ENCODE results near the gene ANKRD44.

ANKRD44 gene

GRCh38 chr2:196974970-196975369 is 335.6 kb downstream of the ANKRD44 start:
- no peak for DNase-seq

GRCh38 chr2:196971574-196972279 is 338.9 kb downstream of the ANKRD44 start:
- DNase-seq = no peak

DNA sequence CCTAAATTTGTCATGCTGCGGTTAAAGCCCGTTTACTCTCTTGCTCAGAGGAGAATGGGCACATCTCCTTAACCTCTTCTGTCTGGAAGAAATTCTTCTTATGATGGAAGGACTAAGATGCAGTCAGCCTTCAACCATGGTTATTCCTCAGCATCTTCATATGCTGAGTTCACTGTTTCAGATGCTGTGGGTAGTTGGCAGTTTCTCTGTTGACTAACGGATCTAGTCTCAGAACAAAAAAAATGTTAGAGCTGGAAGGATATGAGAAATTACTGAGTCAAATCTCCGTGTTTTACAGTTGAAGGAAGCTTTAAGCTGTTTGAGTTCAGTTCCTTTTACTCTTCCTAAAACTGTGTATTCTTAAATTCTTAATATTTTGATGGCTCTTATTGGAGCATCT is 340.5 kb downstream of the ANKRD44 start:
- no peak for DNase-seq

DNA sequence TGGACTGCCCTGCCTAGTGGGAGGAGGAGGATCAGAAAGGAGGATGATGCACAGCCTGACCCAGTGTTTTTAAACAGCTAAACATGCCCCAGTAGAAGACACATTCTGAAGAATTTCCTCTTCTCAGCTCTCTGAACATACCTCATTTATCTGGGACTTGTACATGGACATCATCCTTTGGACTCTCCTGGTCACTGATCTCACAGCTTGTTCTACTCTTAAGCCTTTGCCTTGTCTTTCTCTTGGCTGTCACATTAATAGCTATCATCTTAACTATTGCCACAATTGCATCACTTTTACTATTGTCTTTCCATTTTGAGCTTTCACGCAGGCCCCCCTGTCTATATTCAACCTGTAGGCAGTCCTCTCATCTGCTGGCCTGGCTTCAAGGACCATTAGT is 342.1 kb downstream of the ANKRD44 start:
- no peak for DNase-seq

- DNase-seq = no peak
These were observed 342.8 kb downstream of the ANKRD44 start for GRCh38 chr2:196967775-196968174.

- DNase-seq = no peak
These were observed 343.5 kb downstream of the ANKRD44 start for GRCh38 chr2:196967116-196967515.

DNA sequence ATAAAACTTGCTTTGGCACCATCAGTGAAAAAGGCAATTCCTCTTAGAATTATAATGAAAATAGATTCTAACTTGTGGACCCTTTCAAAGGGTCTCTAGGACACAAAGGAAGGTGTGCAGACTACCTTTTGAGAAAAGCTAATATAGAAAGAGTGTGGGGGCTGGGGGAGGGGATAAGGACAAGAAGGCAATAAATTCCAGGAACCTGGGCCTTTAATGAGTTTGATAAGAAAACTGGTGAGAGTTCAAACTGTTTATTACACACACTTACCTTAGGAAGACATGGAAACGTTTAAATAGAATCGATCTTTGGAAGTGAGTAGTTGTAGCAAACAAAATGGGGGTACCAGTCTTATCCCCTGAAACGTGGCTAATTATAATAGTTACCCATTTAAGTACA is 344.5 kb downstream of the ANKRD44 start:
- no peak for DNase-seq

DNA sequence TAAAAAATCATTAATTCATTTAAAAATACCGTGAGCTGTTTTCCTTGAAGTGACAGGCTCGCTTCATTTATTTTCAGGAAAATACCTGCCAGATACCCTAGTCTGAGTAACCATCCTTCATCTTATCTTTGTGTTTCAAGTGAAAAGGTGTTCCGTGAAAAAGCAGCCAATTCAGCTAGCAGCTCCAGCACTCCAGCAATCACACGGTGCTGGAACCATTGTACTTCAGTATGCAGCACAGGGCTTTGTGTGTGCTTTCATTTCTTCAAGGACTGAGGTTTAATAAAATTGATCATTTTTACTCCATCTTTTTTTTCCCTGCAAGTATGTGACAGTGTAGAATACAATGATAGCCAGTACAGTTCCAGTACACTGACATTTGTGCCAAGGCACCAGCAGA is 344.9 kb downstream of the ANKRD44 start:
- no peak for DNase-seq

DNA sequence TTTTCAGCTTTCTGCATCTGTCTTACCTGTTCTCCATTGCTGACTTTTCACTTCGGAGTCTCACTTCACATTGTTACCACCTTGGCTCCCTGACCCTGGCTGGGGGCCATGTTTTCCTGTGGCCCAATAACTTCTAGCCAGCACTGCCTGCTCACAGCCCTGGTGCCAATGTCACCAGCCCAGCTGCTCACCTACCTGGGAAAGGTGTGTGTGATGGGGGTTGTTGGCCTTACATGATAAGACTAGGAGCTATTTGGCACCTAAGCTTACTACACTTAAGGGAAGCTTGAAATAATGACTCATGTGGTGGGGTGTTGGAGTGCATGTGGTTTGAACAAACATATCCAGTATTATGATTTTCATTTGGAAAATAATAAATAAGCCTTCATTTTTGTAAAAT is 346.6 kb downstream of the ANKRD44 start:
- DNase-seq = no peak

DNA sequence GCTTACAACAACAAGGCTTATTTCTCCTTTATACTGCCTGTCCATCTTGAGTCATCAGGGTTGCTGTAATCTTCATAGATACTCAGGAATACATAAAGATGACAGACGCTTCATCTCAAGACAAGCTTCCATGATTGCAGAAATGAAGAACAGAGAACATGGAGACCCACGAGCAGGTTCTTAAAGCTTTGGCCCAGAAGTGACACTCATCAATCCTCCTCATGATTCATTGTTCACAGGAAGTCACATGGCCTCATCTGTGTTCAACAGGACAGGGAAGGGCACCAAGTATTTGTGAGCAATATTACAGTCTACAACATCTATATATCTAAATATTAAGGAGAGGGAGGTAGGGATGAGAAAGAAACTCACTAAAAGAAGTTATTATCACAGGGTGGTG is 347.5 kb downstream of the ANKRD44 start:
- no peak for DNase-seq

DNA sequence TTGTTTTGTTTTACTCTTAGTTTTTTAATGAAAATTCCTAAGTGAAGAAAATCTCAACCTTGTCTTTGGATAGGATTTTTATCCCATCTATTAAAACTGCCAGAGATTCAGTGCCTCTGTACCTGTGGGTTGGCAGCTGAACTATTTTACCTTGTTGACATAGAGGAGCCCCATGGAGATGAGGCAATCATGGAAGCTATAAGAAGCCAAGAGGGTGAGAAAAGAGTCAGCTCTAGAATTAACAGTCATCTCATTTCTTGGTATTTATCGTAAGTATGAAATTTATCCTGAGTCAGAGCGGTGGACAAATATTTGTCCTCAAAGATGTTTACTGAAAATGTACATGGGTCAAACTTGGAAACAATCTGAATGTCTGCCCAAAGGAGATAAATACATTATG is 348.3 kb downstream of the ANKRD44 start:
- DNase-seq = no peak

- no peak for DNase-seq
These were observed 348.7 kb downstream of the ANKRD44 start for GRCh38 chr2:196961889-196962288.

DNA sequence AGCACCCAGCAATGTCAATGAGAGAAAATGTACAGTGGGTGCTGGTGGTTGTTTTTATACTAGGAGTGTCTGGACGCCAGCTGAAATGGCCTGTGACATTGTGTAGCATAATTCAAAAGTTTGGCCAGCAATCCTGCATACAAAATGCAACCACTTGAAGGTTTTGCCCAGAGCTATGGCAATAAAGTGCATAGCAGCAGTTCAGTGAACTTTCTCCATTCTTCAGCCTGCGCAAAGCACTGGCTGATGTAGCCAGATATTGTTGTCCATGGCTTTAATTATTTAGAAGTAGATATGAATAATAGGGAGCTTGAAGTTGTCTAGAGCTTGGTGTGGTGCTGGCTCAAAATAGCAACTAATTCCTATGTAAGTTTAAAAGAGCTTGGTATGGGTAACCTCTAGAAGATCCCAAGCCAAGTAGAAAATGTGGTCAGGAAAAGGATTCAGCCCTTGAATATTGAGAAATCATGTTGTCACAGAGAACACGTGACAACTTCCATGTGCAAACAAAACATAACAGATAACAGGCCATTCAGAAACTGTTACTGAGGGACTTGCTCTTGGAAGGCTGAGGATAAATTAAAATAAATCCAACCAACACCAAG is 350.7 kb downstream of the ANKRD44 start:
- DNase-seq = no peak

DNA sequence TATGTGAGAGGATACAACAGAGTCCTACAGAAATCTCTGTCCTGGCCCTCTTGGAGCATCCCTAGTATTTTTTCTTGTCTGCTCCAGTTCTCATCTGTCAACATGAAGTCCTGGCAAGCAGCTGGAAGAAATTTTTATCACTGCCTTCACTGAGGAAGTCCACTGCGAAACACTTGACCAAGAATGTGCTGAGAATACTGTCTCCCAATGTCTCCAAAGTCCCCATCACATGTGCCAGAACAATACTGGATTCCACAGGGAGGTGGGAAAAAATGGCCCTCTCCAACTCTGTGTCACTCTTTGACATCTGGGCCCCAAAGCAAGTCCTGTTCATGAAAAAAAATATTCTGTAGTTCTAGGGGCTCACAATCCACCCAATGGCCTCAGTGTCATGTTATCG is 351.3 kb downstream of the ANKRD44 start:
- no peak for DNase-seq

DNA sequence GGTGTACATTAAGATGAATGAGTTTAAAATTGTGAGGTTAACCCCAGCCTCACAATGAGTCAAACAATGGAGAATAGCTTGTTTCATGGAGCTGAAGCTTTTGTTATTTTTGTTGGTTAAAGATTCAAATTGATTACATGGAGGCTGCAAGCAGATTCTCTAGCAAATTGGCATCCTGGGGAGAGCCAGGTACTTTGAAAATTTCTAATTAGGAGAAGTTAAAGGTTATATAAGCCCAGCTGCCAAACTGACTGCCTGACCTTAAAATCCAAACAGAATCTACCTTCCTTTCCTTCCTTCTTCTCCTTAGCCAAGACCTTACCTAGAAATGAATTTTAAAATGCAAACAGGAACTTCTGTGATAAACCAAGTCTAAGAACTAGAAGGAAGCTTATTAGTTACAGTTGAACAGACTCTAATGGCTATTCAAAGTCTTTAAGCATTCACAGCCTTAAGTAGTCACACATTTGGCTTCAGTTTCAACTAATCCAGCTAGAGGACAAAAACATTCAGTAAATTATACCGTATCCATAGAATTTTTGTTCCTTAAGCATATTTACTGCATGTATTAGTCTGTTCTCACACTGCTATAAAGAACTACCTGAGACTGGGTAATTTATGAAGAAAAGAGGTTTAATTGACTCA is 352.6 kb downstream of the ANKRD44 start:
- no peak for DNase-seq

DNA sequence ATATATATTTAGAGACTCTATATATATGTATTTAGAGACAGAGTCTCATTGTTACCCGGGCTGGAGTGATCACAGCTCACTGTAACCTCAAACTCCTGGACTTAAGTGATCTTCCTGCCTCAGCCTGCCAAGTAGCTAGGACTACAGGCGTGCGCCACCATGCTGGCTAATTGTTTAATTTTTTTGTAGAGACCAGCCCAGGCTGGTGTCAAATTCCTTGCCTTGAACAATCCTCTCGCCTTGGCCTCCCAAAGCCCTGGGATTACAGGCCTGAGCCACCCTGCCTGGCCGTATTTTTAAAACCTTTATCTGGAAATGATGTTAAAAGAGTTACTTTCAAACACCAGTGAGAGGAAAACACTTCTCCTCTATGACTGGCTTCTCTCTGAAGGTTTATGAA is 353.1 kb downstream of the ANKRD44 start:
- no peak for DNase-seq

DNA sequence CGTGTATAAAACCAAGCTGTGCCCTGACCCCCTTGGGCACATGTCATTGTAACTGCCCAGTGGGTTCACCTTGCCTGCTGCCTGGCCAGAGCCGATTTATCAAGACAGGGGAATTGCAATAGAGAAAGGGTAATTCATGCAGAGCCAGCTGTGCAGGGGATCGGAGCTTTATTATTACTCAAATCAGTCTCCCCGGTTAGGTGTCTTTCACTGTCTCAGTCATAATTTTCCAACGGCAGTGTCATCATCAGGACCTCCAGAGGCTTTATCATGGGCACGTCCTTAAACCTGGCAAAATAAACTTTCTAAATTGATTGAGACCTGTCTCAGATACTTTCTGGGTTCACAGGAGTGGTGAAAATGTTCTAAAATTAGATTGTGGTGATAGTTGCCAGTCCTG is 354.5 kb downstream of the ANKRD44 start:
- no peak for DNase-seq

DNA sequence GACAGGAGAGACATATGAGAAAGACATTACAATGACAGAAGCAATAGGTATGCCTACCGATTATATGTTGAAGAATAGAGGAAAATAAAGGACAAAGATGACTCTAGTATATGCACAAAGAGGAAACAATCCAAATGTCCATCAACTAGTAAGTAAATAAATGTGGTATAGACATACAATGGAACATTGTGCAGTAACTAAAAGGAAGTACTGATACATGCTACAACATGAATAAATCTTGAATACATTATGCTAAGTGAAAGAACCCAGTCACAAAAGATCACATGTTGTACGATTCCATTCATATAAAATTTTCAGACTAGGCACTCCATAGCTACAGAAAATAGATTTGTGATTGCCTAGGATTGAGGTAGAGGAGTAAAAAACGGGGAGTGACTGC is 355.5 kb downstream of the ANKRD44 start:
- no peak for DNase-seq

GRCh38 chr2:196954001-196954400 is 356.6 kb downstream of the ANKRD44 start:
- DNase-seq = no peak

DNA sequence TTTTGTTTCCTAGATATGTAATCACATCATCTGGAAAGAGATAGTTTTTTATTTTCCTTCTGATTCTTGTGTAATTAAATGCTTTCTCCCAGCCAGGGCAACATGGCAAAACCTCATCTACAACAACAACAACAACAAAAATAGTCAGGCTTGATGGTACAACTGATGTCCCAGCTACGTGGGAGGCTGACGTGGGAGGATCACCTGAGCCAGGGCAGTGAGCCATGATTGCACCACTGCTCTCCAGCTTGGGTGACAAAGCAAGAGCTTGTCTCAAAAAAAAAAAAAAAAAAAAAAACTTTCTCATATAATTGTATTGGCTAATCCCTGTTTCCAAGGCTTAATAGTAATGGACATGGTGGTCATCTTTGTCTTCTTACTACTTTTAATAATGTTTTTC is 357.6 kb downstream of the ANKRD44 start:
- no peak for DNase-seq

DNA sequence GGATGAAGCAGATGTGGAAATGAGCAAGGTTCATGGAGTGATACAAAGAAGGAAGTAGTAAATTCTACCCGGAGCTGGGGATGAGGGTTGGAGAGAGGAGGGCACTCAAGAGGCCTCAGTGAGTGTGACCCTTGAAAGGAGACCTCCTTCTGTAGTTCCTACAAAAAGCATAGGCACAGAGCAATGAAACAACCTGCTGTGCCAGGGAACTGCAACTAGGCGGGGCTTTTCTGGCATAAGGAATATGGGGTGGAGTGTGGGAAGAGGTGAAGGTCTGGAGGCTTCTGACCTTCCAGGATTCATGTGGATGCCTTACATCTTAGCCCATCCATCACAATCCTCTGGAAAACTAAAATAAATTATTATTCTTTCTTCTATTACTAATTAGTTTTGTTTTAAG is 358.6 kb downstream of the ANKRD44 start:
- DNase-seq = no peak

- no peak for DNase-seq
These were observed 361.5 kb downstream of the ANKRD44 start for GRCh38 chr2:196949116-196949515.

DNA sequence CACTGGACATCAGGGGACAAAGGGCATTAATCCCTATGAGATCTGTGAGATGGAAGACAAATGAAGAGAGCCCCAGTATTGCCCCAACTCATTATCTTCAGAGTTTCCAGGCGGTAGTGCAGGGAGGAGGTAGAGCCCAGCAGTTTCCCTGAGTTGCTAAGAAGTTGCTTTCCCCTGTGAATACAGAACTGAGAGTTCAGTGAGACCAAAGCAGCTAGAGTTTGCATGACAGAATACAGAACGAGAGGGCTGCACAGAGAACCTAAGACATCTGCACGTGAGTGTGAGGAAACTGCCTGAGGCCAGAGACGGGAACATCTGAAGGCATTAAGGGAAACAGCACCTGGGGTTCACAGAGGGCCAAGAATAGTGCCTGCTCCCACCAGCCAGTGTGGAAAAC is 366.0 kb downstream of the ANKRD44 start:
- DNase-seq = no peak

GRCh38 chr2:196941398-196942078 is 369.0 kb downstream of the ANKRD44 start:
- no peak for DNase-seq
